ENCODE data around the gene CAMK2D. TPM values are rescaled to one million over a fixed set of nuclear protein-coding genes. Genes with fewer than 3 reads are reported as not detected.

CAMK2D gene
- total RNA-seq, 1 experiment from 2014 or later: 29.5 TPM

GRCh38 chr4:113773014-113773413, 11.5 kb upstream of the CAMK2D start:
- H3K27me3 ChIP-seq (ENCODE audit: control insufficient read depth, insufficient read depth, low read length): no peaks in the 10 kb centered on the region
- DNase-seq (ENCODE audit: low read depth, low spot score) (no peak), ATAC-seq (no peak)
- H3K9me3 ChIP-seq (ENCODE audit: control insufficient read depth, insufficient read depth, low read depth, low read length): no peaks in the 10 kb centered on the region
- BruUV-seq (replicated peaks): no TSS peak
- intact Hi-C loops (cut with micrococcal nuclease; ENCODE audit: unreplicated experiment): no loop called here
- no peak overlapping the region for H3K4me3 ChIP-seq (ENCODE audit: low read depth in 2 of 2, low read length in 2 of 2)
- in situ Hi-C loops (cut with HindIII; ENCODE audit: low pct_unique_long_range_greater_than_20kb, low sequenced_read_pairs): no loop called here
- TF ChIP-seq REST (IDR thresholded peaks at IDR 0.05; ENCODE audit: insufficient read depth in 1 of 2, low read depth in 2 of 2, low read length in 1 of 2): no peak
- no peak for TF ChIP-seq TCF7L2 (IDR thresholded peaks at IDR 0.05; ENCODE audit: low read depth, low read length)
- TF ChIP-seq SIN3A (IDR thresholded peaks at IDR 0.05; ENCODE audit: borderline replicate concordance, insufficient read depth, low read depth, low read length): no peak
- H3K27ac ChIP-seq (ENCODE audit: low read length): no peak overlapping the region
- H3K36me3 ChIP-seq (ENCODE audit: control insufficient read depth, insufficient read depth, low read length): no peaks in the 10 kb centered on the region
- ChIA-PET POLR2A (no interaction called here), CTCF (interaction anchor here (0.6 kb wide), 1 partner anchor 148 kb away, joined by 4 read pairs; no protein-coding TSS in a partner anchor)
- no peaks in the 10 kb centered on the region for H3K4me1 ChIP-seq (ENCODE audit: control insufficient read depth, insufficient read depth, low read length)

GRCh38 chr4:113772319-113772718, 10.8 kb upstream of the CAMK2D start:
- Histone ChIP-seq H3K36me3 (ENCODE audit: control insufficient read depth, insufficient read depth, low read length) (no peaks in the 10 kb centered on the region), H3K27ac (ENCODE audit: low read length) (no peak overlapping the region), H3K4me3 (ENCODE audit: low read depth in 2 of 2, low read length in 2 of 2) (no peak overlapping the region), H3K4me1 (ENCODE audit: control insufficient read depth, insufficient read depth, low read length) (no peaks in the 10 kb centered on the region), H3K27me3 (ENCODE audit: control insufficient read depth, insufficient read depth, low read length) (no peaks in the 10 kb centered on the region), H3K9me3 (ENCODE audit: control insufficient read depth, insufficient read depth, low read depth, low read length) (no peaks in the 10 kb centered on the region)
- DNase-seq (ENCODE audit: low read depth, low spot score) (no peak), ATAC-seq (no peak)
- in situ Hi-C loops (cut with HindIII; ENCODE audit: low pct_unique_long_range_greater_than_20kb, low sequenced_read_pairs): no loop called here
- TF ChIP-seq POLR2AphosphoS5 (IDR thresholded peaks at IDR 0.05; ENCODE audit: low read depth, low read length) (no peak), TCF7L2 (IDR thresholded peaks at IDR 0.05; ENCODE audit: low read depth, low read length) (no peak), CTCF (IDR thresholded peaks at IDR 0.05) (no peak), SIN3A (IDR thresholded peaks at IDR 0.05; ENCODE audit: borderline replicate concordance, insufficient read depth, low read depth, low read length) (no peak), REST (IDR thresholded peaks at IDR 0.05; ENCODE audit: insufficient read depth in 1 of 2, low read depth in 2 of 2, low read length in 1 of 2) (no peak)
- BruUV-seq (replicated peaks): no TSS peak
- intact Hi-C loops (cut with micrococcal nuclease; ENCODE audit: unreplicated experiment): no loop called here
- ChIA-PET CTCF (no interaction called here), POLR2A (no interaction called here)
